Esophagus mucosa (tissue), 1 donor: ENCODE results near the gene PEX10. TPM values are rescaled to one million over a fixed set of nuclear protein-coding genes. Genes with fewer than 3 reads are reported as not detected.

Experiments
- ATAC-seq: fragments of 200-7000 bp; cut with Tn5 transposase; one replicate; pipeline ENCODE4 v1.9.1; 2020
- total RNA-seq: library from RNA; stranded (reverse); gene quantifications from one replicate; pipeline ENCODE4 v1.2.4, GENCODE V29; 2023
- donor health status: DM: yes; HTN: yes; CAD: no.

The PEX10 gene
- total RNA-seq, 1 donor from 2014 or later: 17.7 TPM

DNA sequence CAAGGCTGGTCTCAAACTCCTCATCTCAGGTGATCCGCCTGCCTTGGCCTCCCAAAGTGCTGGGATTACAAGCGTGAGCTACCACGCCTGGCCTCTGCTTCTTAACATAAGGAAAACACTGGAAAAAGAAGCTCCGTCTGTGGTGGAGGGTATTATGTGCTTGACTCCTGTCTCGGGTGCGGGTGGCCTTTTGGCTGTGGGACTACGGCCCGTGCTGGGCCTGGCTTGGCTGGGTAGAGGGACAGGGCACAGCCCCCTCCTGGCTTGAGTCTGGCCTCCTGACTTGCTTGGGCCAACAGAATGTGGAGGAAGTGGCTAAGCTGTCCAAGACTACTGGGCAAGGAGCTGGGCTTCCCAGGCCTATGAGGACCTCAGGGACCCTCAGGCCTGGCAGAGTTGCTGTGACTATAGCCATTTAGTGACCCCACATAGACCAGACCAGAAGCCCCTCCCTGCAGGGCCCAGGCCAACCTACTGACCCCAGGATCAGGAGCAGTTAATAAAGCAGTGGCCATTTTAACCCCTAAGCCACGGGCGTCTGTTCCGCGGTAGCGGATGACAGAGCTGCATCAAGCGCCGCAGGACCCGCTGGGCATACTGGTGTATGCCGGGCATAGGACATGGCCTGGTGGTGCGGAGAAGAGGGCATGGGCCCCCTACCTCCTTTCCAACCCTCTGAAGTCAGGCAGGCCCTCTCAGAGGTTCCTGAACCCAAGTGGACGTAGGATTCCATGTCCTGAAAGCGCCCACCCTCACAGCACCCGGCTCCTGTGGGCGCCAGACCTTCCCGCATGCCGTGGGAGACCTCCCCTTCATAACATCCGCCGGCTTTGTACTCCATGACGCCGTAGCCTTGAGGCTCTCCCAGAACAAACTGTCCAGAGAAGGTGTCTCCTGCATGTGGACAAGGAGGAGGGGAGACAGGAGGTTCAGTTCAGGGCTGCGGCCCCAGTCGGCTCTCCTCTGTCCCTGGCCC is 25.4 kb downstream of the PEX10 start:
- no peak for ATAC-seq

DNA sequence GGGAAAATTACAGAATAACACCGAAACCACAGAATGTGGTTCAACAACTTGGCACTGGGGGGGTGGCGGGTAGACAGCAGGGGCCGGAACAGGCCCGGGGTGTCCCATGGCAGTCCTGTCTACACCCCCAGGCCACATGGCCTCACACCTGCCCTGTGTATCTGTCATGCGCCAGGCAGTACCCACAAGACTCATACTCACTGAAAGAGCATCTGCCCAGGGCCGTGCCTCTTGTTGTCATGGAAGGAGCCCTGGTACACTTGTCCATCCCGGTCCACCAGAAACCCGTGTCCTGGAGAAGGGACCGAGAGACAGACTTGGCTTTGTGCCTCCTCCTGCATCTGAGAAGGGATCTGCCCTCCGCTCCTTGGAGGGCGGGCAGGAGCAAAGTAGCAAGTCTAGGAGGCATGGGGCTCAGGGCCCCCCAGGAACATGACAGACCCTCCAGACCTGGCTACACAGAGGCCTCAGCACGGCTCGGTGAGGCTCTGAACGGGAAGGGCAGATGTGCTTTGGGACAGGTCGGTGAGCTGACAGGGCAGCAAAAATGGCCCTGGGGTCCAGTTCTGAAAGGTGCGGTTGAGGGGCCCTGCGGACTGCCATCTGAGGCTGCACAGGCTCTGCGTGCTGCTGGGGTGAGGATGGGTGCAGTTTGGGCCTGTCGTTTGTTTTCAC is 26.6 kb downstream of the PEX10 start:
- ATAC-seq: no peak

DNA sequence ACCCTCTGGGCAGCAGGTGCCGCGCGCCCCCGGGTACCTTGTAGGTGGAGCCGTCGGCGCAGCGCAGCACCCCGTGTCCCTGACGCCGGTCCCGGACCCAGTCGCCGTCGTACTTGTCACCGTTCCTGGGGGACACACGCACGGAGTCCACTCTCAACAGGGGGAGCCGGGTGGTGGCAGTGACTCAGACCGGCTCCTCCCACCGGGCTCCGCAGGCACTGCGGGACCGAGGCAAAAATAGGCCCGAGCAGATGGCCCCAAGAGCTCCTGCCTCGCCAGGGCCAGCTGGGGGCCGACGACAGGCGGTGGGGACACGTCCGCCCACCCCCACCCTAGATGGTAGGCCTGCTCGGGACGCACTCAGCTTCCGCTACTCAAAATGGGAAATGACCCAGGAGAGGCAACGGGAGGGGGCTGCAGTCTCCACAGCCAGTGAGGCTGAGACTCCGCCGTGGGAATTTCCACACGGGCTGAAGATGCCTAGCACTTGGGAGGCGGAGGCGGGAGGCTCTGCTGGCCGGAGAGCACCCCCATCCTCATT is 27.4 kb downstream of the PEX10 start:
- no peak for ATAC-seq

DNA sequence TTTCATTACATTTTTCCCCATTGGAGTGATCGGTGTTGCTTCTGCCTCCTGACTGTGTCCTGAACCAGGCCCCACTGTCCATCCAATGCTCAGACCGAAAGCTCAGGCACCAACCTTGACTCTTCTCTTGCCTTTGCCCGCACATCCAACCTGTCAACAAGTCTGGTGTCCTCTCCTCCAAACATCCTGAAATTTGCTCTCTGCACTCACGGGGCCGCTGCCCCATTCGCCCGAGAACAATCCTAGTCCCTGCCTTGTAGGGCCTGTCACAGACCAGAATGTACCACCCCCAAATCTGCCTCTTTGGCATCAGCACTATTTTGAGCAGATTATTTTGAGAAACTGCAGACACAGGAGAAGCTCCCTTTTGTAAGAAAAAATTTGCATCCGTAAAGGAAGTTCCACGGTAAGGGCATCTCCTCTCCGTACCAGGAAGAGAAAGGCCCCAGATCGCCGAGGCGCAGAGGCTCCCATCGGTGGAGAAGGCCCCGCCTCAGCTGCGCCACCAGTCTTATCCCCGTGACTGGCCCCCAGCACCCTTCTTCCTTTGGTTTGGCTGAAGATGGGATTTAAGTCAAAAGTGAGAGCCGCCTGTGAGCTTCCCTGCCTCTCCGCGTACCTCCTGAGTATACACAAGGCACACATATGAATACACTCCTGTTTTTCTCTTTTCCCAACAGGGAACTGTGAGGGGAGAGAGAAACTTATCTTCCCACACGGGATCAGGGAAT is 28.1 kb downstream of the PEX10 start:
- no peak for ATAC-seq

DNA sequence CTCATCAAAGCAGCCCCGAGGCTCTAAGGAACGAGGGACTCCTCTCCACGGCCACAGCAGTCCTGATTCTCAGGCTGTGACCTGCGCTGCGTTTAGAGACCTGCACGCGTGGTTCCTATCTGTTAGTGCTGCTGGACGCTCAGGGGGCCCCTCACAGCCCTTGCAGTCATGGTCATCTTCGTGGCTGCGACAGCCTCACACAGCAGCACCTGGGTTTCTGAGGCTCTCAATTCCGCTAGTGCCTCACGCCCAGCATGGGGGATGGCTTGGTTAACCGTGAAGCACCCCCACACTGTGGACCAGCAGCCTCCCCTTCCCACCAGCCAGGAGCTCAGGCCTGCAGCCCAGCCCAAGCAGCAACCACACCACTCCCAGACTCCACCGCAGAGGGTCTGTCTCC is 28.8 kb downstream of the PEX10 start:
- no peak for ATAC-seq

DNA sequence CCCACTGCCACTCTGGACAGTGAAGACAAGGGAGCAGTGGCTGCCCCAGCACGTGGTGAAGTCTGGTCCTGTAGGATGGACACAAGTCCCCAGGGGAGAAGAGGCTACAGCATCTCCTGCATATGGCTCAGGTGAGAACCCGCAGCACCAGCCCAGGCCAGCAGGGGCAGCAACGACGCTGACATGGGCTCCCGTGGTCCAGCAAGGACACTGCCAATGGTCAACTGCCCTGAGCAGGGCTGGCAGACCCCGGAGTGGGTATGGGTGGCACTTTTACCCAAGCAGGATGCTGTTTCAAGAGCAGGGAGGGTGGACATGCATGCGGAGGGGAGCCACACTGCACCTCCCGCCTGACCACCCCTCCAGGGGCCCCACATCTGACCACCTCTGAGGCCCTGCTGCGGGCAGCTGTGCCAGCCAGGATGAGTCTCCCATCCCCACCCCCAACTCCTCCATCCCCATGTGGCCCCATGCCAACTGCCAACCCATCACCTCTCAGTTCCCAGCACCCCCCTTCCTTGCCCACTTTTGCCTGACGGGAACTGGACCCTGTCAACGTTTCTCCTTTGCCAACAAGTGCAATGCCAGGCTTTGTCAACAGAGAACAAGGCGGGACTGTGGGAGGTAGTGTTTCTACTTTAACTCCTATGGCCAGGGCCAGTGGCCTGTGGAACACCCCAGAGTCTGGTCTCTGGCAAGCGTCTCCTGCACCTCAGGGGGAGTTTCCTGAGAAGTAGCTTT is 29.6 kb downstream of the PEX10 start:
- ATAC-seq: peak; percentile 27

DNA sequence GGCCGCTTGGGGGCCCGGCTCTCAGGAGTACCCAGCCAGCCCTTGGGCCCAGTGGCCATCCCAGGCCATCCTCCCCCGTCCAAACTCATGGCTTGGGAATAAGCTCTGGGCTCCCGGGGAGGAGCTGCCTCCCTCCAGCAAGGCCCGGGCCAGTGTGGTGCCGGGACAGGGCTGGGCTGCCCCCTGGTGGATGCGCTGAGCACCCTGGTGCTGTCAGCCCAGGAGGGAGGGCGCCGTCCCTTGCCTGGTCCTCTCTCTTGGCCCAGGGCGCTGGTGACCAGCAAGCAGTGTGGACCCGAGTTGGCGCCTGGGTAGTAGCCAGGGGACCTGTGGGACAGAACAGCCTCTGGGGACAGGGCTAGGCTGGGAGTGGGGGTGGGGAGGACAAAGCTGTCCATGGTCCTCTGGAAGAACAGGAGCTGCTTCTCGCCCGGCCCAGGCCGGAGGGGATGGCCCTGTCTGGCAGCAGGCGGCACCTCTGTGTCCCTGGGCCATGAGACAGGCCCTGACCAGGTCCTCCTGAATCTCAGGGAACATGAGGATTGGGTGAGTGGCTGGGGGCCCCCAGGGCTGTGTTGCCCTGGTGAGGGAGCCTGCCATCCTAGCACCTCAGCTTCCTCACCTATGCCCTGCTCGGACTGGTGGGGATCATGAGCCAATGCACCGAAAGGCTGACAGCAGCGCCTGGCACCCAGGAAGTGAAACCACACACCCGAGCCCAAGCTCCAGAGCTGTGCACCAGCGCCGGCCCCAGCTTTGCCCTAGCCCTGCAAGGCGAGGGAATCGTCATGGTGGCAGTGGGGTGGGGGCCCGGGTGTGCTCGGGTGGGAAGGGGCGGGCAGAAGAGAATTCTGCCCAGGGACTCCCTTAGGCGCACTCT is 30.4 kb downstream of the PEX10 start:
- peak; percentile 86 for ATAC-seq

DNA sequence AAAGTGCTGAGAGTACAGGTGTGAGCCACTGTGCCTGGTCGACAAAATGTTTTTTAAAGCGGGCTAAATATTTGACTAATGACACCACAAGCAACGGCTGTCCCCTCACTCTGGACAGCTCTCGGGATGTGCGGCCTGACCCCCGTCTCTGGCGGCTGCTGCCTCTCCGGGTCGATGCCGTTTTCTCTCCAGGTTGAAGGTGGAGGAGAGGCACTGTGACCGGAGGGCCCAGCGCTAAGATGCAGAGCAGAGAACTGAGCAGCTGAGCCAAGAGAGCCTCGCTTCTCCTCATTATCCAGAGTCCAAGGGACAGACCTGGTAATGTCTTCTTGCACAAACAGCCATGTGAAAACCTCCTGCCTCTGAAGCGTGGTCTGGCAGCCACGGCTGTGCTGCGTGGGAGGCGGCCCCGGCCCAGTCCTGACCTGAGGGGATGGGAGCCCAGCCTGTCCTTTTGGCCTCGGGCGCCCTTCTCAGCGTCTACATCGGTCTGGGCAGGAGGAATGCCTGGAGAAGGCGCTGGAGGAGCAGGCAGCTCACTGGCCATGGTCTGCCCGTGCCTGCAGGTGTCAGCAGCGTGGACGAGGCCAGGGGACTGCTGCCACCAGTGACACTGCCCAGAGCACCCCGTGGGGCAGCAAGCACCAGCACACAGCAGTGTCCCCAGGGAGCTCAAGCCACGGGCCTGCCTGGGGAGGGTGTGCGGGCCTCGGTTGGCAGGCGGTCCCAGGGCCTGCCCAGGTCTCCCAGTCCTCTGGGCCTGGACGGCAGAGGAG is 31.4 kb downstream of the PEX10 start:
- ATAC-seq: no peak

DNA sequence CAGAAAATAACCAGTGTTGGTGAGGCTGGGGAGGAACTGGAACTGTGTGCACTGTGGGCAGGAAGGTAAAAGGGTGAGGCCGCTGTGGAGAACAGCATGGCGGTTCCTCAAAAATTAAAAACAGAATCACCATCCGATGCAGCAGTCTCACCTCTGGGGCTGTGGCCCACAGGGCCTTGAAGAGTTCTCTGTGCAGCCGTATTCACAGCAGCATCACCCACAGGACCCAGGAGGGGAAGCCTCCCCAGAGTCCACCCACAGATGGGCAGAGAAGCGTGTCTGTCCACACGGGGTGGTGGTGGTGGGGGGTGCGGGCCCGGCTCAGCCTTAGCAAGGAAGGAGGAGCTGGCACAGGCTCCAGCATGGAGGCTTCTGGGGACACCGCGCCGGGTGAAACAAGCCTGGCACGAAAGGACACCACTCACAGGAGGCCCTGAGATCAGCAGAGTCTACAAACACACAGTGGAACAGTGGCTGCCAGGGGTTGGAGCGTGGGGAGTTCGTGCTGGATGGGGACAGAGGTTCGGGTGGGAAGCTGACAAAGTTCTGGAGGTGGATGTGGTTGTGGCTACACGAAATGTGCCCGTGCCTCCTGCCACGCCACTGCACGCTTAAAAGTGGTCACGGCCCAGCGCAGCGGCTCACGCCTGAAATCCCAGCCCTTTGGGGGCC is 32.5 kb downstream of the PEX10 start:
- no peak for ATAC-seq

DNA sequence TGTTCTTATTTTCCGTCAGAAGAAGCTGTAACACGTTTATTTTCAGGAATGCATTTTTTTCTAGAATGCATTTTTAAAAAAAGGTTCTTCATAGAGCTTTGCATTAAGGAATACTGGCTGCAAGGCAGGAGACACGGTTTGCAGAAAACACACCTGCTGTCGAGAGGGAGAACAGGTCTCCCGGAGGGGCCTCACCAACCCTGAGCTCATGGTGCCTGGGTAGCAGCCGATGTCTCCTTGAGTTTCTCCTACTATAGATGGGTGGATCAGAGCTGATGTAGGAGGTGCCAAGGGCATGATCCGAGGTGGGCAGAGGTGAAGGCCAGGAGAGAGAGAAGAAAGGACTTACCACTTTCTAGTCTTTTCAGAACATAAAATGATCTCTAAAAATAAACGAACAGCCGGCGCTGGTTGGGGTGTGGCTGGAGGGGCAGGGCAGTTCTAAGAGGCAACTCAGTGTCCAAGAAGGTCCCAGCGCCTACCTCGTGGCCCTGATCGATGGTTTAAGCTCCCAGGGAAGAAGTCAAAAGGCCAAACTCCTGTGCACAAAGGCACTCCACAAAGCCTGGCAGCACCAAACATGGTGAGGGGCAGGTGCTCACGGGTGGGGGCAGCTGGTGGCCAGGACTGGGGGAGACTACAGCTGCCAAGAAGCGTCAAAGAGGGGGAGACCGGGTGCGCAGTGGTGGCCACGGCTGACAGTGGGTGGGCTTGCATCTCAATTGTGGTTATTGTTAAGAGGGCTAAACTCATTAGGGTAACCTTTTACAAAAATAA is 33.2 kb downstream of the PEX10 start:
- ATAC-seq: no peak

DNA sequence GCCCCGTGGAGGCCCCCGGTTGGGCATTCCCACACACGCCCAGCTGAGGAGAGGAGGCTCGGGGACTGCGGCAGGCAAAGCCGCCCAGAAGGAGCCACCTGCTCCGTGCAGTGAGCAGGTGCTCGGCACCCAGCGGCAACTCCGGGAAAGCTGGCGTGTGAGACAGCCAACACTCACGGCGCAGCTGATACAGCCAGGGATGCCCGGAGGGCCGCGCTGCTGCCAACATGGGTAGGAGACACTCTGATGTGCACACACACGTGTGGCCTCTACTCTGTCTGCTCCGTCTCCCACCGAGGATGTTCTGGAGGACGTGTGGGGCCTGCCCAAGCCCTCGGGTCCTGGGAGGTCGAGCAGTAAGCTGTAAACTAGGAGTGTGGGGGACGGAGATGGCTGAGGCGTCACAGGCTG is 33.9 kb downstream of the PEX10 start:
- no peak for ATAC-seq

DNA sequence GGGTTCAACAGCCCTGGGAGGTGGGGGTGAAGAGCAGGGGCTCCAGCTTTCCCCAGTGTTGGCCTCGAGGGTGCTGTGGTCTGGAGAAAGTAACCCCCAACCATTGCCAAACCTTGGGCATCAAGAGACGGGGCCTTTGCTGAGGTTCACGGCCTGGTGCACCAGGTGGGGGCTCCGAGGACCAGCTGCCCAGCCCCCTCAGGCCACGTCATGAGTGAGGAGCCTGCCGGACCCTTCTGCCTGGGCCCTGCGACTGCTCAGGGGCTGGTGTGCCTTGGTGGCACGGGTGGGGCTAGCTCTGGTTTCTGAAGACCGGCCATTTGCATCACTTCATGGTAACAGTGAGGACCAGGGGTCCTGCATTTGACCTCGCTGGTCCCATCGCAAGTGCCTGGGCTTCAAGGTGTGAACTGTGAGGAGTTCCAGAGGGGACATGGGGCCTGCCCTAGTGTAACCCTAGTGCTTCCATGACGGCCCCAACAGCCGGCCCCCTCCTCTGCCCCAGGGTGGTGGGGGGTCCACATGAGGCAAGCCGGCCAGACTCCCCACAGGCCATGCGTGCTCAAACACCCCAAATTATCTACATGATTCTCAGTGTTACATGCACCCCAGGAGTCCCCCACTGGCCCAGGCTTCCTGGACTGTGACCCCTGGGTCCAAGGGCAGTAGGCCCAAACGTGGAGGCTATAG is 34.5 kb downstream of the PEX10 start:
- ATAC-seq: no peak

DNA sequence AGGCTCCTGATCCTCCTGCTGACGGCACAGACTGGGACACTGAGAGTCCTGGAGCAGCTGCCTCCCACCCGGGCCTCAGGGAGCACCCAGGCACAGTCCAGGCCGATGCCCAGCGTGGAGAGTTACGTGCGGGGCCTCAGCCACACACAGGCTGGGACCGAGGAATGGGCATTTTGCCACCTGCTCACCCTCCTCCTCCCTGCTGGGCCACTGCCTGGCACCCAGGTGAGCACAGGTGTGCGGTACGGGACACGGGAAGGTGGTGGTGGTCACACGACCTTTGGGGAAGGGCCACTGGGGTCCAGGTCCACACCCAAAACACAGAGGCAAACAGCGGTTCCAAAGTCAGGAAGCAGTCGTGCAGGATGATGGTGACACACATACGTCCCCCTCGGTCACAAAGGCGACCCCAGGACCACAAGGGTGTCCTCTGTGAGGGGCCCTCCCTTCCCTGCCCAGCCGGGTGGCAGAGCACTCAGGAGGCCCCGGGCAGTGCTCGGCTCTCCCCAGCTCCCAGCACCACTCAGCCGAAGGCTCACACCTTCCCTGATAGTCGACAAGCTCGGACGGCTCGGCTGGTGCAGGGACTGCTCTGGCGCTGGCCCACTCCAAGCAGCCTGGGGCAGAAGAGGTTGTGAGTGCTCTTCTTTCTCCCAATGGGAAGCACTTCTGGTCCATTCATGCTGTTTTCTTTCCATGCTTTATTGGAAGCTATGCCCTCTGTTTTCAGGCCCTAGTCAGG is 35.3 kb downstream of the PEX10 start:
- no peak for ATAC-seq

DNA sequence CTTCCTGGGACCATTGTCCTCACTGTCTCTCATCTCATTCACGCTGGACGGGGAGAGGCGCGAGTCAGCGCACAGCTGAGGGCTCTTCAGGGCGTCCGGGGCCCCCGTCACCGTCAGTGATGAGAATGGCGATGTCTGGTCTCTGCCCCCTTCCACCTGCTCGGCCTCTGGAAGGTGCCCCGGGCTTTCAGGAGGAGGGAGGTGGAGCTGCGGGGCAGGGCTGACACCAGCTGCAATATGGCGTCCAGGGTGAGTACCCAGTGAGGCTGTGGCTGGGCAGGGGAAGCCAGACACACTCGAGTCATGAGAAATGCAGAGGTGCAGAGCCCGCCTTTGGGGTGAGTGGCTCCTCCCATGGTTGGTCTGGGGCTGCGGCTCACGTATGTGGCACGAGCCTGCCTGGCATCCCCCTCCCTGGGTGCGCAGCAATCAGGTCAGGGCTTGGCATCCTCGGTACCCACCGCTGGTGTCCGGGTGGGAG is 36.1 kb downstream of the PEX10 start:
- ATAC-seq: no peak

DNA sequence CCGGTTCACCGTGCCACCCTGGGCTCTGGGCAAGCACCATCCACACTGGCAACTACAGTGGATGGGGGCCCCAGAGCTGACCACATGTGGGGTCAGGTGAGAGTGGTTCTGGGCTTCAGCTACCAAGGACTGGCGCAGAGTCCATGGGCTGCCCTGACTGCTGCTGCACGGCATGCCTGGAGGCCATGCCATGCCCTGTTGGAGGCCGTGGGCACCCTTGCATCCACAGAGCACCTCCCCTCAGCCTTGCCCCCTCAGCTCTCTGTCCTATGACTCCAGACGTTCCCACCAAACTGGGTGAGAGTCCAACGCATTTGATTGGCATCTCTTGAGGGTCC is 36.5 kb downstream of the PEX10 start:
- ATAC-seq: no peak

DNA sequence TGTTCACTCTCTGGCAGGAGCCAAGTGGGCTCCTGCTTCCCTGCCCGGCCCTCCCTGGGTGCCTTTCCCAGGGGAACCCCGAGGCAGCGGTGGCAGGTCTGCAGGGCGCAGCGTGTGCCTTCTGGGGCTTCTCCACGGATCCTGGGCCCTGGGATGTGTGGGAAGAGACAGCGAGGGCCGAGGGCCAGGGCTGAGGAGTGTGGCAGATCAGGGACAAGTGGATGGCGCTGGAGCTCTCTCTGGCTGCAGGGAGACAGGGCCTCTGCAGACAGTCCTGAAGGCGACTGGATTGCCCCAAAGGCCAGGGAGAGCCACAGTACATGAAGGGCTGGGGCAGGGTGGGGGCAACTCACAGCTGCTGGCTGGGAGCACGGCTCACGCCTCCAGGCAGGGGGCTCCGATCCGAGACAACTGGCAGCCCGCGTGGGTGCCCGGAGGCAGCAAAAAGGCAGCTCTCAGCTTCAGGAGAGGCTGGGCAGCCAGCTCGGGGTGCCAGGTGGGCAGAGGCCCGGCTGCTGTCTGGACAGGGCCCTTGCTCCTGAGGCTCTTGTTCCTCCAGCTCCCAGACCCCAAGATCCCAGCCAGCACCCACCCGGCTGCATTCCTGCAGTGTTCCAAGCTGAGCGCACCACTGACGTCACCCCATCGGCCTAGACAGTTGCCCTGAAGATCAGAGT is 37.0 kb downstream of the PEX10 start:
- no peak for ATAC-seq
